GM18867 (cell line): ENCODE results near the gene LIMK1.

Source experiments
- ATAC-seq: cut with Tn5 transposase; IDR thresholded peaks from one replicate; pipeline ENCODE4 v1.9.1; 2021; ENCODE audit warnings: mild to moderate bottlenecking, moderate library complexity; ENCODE audit not compliant: unreplicated experiment

Gene LIMK1

DNA sequence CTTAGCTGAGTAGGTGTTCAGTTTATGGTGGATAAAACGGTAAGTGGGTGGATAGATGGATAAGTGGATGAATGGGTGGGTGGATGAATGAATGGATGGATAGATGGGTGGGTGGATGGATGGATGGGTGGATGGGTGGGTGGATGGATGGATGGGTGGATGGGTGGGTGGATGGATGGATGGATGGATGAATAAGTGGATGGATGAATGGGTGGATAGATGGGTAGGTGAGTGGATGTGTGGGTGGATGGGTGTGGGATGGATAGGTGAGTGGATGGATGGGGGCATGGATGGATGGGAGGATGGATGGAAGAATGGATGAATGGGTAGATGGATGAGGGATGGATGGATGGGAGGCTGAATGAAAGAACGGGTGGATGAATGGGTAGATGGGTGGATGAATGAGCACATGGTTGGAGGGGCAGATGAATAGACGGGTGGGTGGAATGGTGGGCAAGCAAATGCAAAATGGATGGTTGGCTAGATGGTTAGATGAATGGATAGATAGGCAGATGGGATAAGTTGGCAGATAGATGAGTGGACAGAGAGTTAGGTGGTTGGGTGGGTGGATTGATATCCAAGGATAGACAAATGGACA, 29.9 kb upstream of the LIMK1 start:
- ATAC-seq, result no peak

DNA sequence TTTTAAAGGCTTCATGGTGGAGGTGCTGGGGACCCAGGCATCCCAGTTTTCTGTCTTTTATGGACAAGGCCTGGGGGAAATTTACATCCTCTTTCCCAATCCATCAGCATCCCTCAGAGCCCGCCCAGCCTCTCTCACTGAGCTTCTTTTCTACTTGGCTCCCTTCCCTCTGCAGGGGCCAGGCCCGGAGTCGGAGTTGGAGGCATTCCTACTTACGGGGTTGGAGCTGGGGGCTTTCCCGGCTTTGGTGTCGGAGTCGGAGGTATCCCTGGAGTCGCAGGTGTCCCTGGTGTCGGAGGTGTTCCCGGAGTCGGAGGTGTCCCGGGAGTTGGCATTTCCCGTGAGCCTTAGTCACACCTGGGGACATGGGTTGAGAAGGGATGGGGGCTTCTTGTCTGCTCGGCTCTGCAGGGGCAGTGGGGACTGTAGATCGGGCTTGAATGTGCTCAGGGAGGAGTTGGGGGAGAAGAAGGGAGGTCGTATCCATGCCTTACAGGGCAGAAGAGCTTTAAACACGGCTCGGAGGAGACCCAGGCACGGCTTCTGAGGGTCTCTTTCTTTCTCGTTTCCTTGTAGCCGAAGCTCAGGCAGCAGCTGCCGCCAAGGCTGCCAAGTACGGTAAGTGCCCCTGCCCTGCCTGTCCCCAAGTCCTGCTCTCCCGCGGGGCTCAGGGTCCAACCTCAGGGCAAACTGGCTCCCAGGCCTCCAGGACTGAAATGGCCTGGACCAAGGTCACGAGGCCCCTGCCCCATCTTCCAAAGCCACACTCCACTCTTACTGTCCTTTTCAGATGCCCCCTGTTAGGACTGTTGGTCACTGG, 27.3 kb upstream of the LIMK1 start:
- no peak for ATAC-seq

DNA sequence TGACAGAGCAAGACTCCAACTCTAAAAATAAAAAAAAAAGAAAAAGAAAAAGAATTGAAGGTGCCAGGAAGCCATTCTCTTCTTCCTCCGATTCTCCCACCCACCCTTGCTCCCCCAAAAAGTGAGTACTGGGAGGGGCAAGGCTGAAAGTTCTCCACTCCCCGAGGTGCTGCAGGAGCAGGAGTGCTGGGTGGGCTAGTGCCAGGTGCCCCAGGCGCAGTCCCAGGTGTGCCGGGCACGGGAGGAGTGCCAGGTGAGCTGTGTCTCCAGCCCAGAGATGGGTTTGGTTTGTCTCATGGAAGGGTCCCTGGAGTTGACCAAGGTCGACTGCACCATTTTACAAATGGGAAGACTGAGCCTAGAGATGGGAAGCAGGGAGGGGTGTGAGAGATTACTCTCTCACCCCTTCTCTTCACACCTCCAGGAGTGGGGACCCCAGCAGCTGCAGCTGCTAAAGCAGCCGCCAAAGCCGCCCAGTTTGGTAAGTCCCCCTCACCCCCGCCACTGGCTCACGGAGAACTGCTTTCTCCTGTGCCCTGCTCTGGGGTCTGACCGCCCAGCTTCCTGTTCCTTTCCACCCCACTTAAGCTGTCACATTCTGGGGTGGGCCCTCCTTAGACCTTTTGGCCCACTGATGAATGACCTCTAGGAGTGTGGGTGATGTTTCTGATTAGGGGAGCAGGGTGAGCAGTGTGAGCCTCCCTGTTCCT, 26.2 kb upstream of the LIMK1 start:
- ATAC-seq, result no peak

DNA sequence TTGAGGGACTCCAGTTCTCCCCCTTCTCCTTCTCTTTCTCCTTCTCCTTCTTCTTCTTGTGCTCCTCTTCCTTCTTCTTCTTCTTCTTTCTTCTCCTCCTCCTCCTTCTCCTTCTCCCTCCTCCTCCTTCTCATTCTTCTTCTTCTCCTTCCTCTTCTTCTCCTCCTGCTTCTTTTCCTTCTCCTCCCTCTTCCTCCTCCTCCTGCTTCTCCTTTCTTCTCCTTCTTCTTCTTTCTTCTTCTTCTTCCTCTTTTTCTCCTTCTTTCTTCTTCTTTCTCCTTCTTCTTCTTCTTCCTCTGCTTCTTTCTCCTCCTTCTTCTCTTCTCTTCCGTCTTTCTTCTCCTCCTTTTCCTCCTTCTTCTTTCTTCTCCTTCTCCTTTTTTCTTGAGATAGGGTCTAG, 25.6 kb upstream of the LIMK1 start:
- no peak for ATAC-seq

DNA sequence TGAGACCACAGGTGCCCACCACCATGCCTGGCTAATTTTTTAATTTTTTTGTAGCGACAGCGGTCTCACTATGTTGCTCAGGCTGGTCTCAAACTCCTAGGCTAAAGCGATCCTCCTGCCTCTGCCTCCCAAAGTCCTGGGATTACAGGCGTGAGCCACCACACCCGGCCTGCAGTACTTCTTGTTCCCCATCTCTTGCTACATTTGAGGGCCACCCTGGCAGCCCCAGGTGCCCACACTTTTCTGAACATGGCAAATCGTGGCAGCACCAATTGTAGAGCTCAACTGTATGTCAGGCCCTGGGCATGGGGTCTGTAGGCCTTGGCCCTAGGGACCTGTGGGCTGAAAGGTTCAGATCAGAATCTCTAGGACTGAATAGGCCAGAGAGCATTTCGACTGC, 25.1 kb upstream of the LIMK1 start:
- no peak for ATAC-seq

DNA sequence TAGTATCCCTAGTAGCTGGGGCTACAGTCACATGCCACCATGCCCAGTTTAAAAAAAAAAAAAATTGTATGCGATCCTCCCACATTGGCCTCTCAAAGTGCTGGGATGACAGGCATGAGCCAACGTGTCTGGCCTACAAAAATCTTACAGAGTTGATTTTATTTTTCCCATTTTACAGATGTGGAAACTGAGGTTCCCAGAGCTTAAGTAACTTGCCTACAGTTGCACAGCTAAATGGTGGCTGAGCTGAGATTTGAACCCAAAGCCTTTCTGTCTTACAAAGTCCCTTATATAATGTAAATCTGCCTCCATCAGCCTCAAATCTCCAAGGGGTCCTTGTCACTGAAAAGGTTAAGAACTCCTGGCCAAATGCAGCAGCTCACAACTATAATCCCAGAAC, 24.6 kb upstream of the LIMK1 start:
- ATAC-seq, result no peak

GRCh38 chr7:74059681-74060588, 23.7 kb upstream of the LIMK1 start:
- ATAC-seq, result no peak

- ATAC-seq, result peak; percentile 87
Measured at GRCh38 chr7:74061840-74062539, 21.6 kb upstream of the LIMK1 start.

GRCh38 chr7:74063223-74063641, 20.4 kb upstream of the LIMK1 start:
- ATAC-seq, result no peak

- no peak for ATAC-seq
Measured at GRCh38 chr7:74063646-74064045, 20.0 kb upstream of the LIMK1 start.

DNA sequence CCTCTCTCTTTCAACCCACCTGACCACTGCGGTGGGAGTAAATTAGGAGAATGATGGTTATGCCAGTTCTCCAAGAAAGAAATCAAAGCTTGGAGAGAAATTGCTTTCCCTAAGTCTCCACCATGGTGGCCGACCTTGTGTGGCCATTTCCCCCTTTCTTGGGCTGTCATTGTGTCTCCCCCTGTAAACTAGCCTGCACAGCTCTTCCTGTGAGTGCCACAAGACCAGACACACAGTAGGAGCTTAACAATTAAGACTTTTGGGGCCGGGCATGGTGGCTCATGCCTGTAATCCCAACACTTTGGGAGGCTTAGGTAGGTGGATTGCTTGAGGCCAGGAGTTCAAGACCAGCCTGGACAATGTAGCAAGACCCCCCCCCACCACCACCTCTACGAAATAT, 18.9 kb upstream of the LIMK1 start:
- no peak for ATAC-seq

DNA sequence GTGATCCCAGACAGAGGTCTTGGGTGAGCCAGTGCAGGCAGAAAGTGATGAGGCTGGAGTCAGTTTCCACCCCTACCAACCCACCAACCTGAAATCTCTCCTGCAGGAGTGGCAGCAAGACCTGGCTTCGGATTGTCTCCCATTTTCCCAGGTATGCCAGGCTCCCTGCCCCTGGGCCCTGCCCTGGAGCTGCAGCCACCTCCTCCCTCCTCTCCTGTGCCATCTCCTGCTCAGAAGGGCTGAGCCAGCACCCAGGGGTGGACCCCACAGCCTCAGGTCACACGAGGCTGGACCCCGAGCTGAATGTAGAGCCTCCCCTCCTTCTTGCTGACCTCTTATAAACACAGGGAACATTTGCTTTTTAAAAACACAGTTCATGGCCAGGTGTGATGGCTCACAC, 17.0 kb upstream of the LIMK1 start:
- no peak for ATAC-seq

DNA sequence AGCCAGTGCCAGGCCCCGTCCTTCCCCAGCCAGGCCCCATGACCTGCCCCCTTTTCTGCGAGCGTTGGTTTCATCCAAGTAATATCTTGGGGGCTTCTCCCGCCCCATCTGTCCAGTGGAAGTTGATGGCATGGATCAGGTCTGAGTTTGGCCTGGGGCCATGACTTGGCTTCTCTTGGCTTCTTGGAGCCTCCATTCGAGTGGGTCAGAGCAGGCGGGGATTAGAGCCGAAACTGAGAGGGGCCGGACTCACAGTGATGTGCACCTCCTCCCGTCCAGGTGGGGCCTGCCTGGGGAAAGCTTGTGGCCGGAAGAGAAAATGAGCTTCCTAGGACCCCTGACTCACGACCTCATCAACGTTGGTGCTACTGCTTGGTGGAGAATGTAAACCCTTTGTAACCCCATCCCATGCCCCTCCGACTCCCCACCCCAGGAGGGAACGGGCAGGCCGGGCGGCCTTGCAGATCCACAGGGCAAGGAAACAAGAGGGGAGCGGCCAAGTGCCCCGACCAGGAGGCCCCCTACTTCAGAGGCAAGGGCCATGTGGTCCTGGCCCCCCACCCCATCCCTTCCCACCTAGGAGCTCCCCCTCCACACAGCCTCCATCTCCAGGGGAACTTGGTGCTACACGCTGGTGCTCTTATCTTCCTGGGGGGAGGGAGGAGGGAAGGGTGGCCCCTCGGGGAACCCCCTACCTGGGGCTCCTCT, 15.1 kb upstream of the LIMK1 start:
- no peak for ATAC-seq

DNA sequence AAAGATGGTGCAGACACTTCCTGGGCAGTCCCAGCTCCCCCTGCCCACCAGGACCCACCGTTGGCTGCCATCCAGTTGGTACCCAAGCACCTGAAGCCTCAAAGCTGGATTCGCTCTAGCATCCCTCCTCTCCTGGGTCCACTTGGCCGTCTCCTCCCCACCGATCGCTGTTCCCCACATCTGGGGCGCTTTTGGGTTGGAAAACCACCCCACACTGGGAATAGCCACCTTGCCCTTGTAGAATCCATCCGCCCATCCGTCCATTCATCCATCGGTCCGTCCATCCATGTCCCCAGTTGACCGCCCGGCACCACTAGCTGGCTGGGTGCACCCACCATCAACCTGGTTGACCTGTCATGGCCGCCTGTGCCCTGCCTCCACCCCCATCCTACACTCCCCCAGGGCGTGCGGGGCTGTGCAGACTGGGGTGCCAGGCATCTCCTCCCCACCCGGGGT, 14.5 kb upstream of the LIMK1 start:
- ATAC-seq, result no peak

GRCh38 chr7:74069790-74070618, 13.6 kb upstream of the LIMK1 start:
- ATAC-seq, result no peak

DNA sequence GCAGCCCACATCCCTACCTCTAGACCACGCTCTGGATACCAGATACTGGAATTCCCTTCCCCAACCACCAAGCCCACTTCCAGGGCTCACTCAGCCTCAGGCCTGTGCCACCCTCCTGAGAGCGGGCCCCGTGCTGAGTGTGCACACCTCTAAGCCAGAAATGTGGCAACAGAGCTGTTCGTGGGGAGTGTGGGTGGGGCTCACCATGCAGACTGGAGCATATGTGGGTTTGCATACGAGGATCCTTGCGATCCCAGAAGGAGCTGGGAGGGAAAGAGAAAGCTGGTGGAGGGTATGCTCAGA, 13.0 kb upstream of the LIMK1 start:
- no peak for ATAC-seq

DNA sequence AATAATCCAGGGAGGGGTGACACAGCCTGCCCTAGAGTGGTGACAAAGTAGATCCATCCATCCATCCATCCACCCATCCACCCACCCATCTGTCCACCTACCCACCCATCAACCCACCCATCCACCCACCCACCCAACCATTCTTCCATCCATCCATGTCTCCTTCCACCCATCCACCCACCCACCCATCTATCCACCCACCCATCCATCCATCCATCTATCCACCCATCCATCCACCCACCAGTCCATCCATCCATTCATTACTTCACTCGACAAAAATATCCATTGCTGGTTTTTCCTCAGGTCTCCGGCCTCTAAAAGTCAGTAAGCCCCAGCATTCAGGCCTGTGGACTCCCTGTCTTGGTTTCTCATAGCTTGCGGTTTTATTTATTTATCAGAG, 12.5 kb upstream of the LIMK1 start:
- ATAC-seq, result no peak

DNA sequence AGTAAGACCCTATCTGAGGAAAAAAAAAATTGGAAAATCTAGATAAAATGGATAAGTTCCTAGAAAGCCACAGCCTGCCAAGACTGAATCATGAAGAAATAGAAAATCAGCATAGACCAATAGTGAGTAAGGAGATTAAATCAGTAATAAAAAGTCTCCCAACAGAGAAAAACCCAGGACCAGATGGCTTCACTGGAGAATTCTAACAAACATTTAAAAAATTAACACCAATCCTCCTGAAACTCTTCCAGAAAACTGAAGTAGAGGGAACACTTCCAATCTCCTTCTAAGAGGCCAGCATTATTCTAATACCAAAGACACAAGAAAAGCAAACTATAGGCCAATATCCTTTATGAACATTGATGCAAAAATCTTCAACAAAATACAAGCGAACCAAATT, 8.8 kb upstream of the LIMK1 start:
- no peak for ATAC-seq

DNA sequence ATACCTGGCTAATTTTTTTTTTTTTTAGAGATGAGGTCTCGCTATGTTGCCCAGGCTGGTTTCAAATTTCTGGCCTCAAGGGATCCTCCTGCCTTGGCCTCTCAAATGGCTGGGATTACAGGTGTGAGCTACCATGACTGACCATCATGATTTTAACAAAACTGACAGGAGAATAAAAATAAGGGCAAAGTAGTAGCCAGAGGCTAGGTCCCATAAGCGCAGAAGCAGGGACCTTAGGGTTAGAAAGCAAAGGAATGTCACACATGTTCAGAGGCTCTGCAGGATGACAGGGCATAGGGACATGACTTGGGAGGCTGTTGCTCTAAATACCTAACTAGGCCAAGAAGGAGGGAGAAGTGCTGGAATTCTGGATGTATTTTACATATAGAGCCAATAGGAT, 5.1 kb upstream of the LIMK1 start:
- no peak for ATAC-seq
